Liver (tissue), 9 donors: ENCODE measurements around the gene SYCN. TPM values are rescaled to one million over a fixed set of nuclear protein-coding genes. Genes with fewer than 3 reads are reported as not detected.

Experiments
- DNase-seq: peaks from one replicate; pipeline ENCODE4 v3.0.0-alpha.2; 2017; ENCODE audit warnings: low spot score
- H3K27ac ChIP-seq, 2 donors: one replicate each; pipeline ENCODE4 v1.7.0; 2013; ENCODE audit warnings: inconsistent platforms in 2 of 2, low read length in 2 of 2, control low read depth in 1 of 2, low read depth in 1 of 2, mild to moderate bottlenecking in 1 of 2
- H3K27me3 ChIP-seq, 4 donors: one replicate each; pipeline versions ENCODE4 v1.6.1 to v1.7.0; 2013; ENCODE audit warnings: low read length in 3 of 4, inconsistent platforms in 1 of 4, mild to moderate bottlenecking in 1 of 4, moderate library complexity in 1 of 4; ENCODE audit not compliant: control insufficient read depth in 4 of 4, insufficient read depth in 4 of 4
- H3K36me3 ChIP-seq, 4 donors: one replicate each; pipeline versions ENCODE4 v1.6.1 to v1.7.0; 2013; ENCODE audit warnings: low read length in 3 of 4, mild to moderate bottlenecking in 3 of 4, low read depth in 1 of 4, moderate library complexity in 1 of 4; ENCODE audit not compliant: control insufficient read depth in 4 of 4, insufficient read depth in 3 of 4
- H3K4me1 ChIP-seq, 4 donors: one replicate each; pipeline versions ENCODE4 v1.6.1 to v1.7.0; 2013; ENCODE audit warnings: low read length in 3 of 4, mild to moderate bottlenecking in 3 of 4, moderate library complexity in 1 of 4; ENCODE audit not compliant: control insufficient read depth in 4 of 4, insufficient read depth in 4 of 4
- H3K4me3 ChIP-seq, 3 donors: one replicate each; pipeline versions ENCODE4 v1.6.1 to v1.7.0; 2013; ENCODE audit warnings: low read length in 3 of 3, control low read depth in 1 of 3, low read depth in 1 of 3, mild to moderate bottlenecking in 1 of 3
- H3K9ac ChIP-seq, 2 donors: one replicate each; pipeline ENCODE4 v1.7.0; 2013; ENCODE audit warnings: low read length in 2 of 2, mild to moderate bottlenecking in 2 of 2, moderate library complexity in 2 of 2, control low read depth in 1 of 2, low read depth in 1 of 2
- H3K9me3 ChIP-seq, 4 donors: one replicate each; pipeline versions ENCODE4 v1.6.1 to v1.7.0; 2013; ENCODE audit warnings: low read length in 3 of 4; ENCODE audit not compliant: control insufficient read depth in 4 of 4
- ATF3 ChIP-seq: IDR thresholded peaks from 2 replicates; pipeline ENCODE4 v1.6.1; 2016; ENCODE audit warnings: antibody characterized with exemption
- CTCF ChIP-seq: fragments of 150-350 bp; IDR thresholded peaks from 2 replicates; pipeline ENCODE4 v1.5.1; 2017; ENCODE audit warnings: improper control_type of control experiment, low read depth, low read length; ENCODE audit not compliant: missing input control
- EGR1 ChIP-seq, 2 donors: IDR thresholded peaks; 2 replicates each; pipeline ENCODE4 v1.6.1; 2016 to 2018; ENCODE audit warnings: antibody characterized with exemption in 2 of 2, low read depth in 2 of 2
- FOXA1 ChIP-seq: IDR thresholded peaks from 2 replicates; pipeline ENCODE4 v1.6.1; 2016; ENCODE audit warnings: antibody characterized with exemption
- FOXA2 ChIP-seq: IDR thresholded peaks from 2 replicates; pipeline ENCODE4 v1.6.1; 2016; ENCODE audit warnings: antibody characterized with exemption
- HNF4A ChIP-seq, 2 donors: conservative IDR thresholded peaks; 2 replicates each; pipeline ENCODE4 v1.6.1; 2016; ENCODE audit warnings: antibody characterized with exemption in 2 of 2, mild to moderate bottlenecking in 2 of 2
- HNF4G ChIP-seq: IDR thresholded peaks from 2 replicates; pipeline ENCODE4 v1.6.1; 2016; ENCODE audit warnings: antibody characterized with exemption
- JUND ChIP-seq, 2 donors: IDR thresholded peaks; 2 replicates each; pipeline ENCODE4 v1.6.1; 2016; ENCODE audit warnings: antibody characterized with exemption in 2 of 2
- MAX ChIP-seq: IDR thresholded peaks from 2 replicates; pipeline ENCODE4 v1.6.1; 2016; ENCODE audit warnings: antibody characterized with exemption
- NR2F2 ChIP-seq: IDR thresholded peaks from 2 replicates; pipeline ENCODE4 v1.6.1; 2016; ENCODE audit warnings: antibody characterized with exemption
- RAD21 ChIP-seq, 2 donors: IDR thresholded peaks; 2 replicates each; pipeline ENCODE4 v1.6.1; 2016; ENCODE audit warnings: antibody characterized with exemption in 2 of 2, mild to moderate bottlenecking in 2 of 2
- REST ChIP-seq: IDR thresholded peaks from 2 replicates; pipeline ENCODE4 v1.6.1; 2016; ENCODE audit warnings: antibody characterized with exemption, mild to moderate bottlenecking
- SP1 ChIP-seq: IDR thresholded peaks from 2 replicates; pipeline ENCODE4 v1.6.1; 2018; ENCODE audit warnings: antibody characterized with exemption, mild to moderate bottlenecking
- TAF1 ChIP-seq: conservative IDR thresholded peaks from 2 replicates; pipeline ENCODE4 v1.6.1; 2016; ENCODE audit warnings: antibody characterized with exemption, mild to moderate bottlenecking
- YY1 ChIP-seq: IDR thresholded peaks from 2 replicates; pipeline ENCODE4 v1.6.1; 2016; ENCODE audit warnings: antibody characterized with exemption, mild to moderate bottlenecking
- ZBTB33 ChIP-seq: IDR thresholded peaks from 2 replicates; pipeline ENCODE4 v1.6.1; 2016; ENCODE audit warnings: antibody characterized with exemption
- WGBS: extraction: QIAGEN DNeasy Blood & Tissue Kit; methylation state at CpG from one replicate; pipeline ENCODE4 v1.1.7; 2013; 5-methylcytosine and 5-hydroxymethylcytosine counted together
- polyA plus RNA-seq, 2 donors: library from polyadenylated mRNA; stranded (reverse) in 1 of 2; unstranded in 1 of 2; fragments of 200-250 nt in 1 of 2; fragments of >200 nt in 1 of 2; fragmentation: Nextera tagmentation in 1 of 2; extraction: Ambion mirVana in 1 of 2; gene quantifications; one replicate each; pipeline versions ENCODE4 v1.2.1 to v1.2.3, GENCODE V29; 2013 to 2015
- total RNA-seq, 2 donors: library from RNA; depleted of rRNA; stranded (reverse); fragments of >200 nt; gene quantifications; one replicate each; pipeline ENCODE4 v1.2.3, GENCODE V29; 2014
- donor health status: healthy.
- donor health status: healthy.
- donor health status: healthy.
- donor health status: healthy.
- donor health status: healthy.

SYCN gene
- total and polyA plus RNA-seq, 4 donors, result not detected

- DNase-seq, result no peak
- 93% methylated on average over 7 of the region's 7 CpGs for WGBS
- Histone ChIP-seq H3K9me3 (no peaks in the 10 kb centered on the region), H3K4me1 (peaks cover 6 to 24% (median 15%) of the 10 kb centered on the region in 4 donors), H3K27ac (no peak overlapping the region), H3K4me3 (no peak overlapping the region), H3K9ac (no peak overlapping the region), H3K27me3 (no peaks in the 10 kb centered on the region), H3K36me3 (peaks cover 0 to 13% (median 3%) of the 10 kb centered on the region in 4 donors)
- TF ChIP-seq HNF4G, result no peak
- no peak for TF ChIP-seq FOXA2
- TF ChIP-seq FOXA1, result no peak
- TF ChIP-seq ZBTB33, result no peak
- TF ChIP-seq REST, result no peak
- no peak for TF ChIP-seq ATF3
- TF ChIP-seq HNF4A (conservative IDR thresholded peaks at IDR 0.05), result no peak
- no peak for TF ChIP-seq MAX
- TF ChIP-seq TAF1, result no peak
- no peak for TF ChIP-seq JUND (IDR thresholded peaks at IDR 0.05)
- no peak for TF ChIP-seq RAD21 (IDR thresholded peaks at IDR 0.05)
- TF ChIP-seq NR2F2, result no peak
These were observed 38.2 kb downstream of the SYCN start for GRCh38 chr19:39165857-39166256.

GRCh38 chr19:39164289-39164688 lies 39.8 kb downstream of the SYCN start:
- H3K27me3 ChIP-seq, result no peaks in the 10 kb centered on the region
- no peak overlapping the region for H3K9ac ChIP-seq
- H3K4me3 ChIP-seq, result no peak overlapping the region
- no peak for DNase-seq
- TF ChIP-seq YY1, result no peak
- TF ChIP-seq REST, result no peak
- TF ChIP-seq RAD21 (IDR thresholded peaks at IDR 0.05), result no peak
- TF ChIP-seq NR2F2, result no peak
- no peak for TF ChIP-seq HNF4A (conservative IDR thresholded peaks at IDR 0.05)
- no peak for TF ChIP-seq HNF4G
- no peak for TF ChIP-seq JUND (IDR thresholded peaks at IDR 0.05)
- no peak for TF ChIP-seq TAF1
- no peak for TF ChIP-seq CTCF
- no peak for TF ChIP-seq EGR1 (IDR thresholded peaks at IDR 0.05; ENCODE audit: low read depth in 2 of 2)
- TF ChIP-seq FOXA2, result no peak
- TF ChIP-seq SP1, result no peak
- no peak for TF ChIP-seq ATF3
- no peaks in the 10 kb centered on the region for H3K9me3 ChIP-seq
- no peak overlapping the region for H3K27ac ChIP-seq
- H3K4me1 ChIP-seq, result peaks cover 6 to 33% (median 23%) of the 10 kb centered on the region in 4 donors
- WGBS, result 95% methylated on average over 6 of the region's 6 CpGs
- peaks cover 0 to 1% (median 0%) of the 10 kb centered on the region in 4 donors for H3K36me3 ChIP-seq
